AML-193 (cell line): ENCODE results near the gene PRR18.
A peak's percentile ranks its signal among the peaks of the same experiment; 100 is the strongest.

Source experiments
- DNase-seq, 2 experiments: peaks; one replicate each; lab custom pipeline; 2025; lab: John Stamatoyannopoulos, UW

The PRR18 gene

GRCh38 chr6:166305562-166306117, 2.6 kb downstream of the PRR18 start:
- no peak for DNase-seq

GRCh38 chr6:166304106-166304505, 4.1 kb downstream of the PRR18 start:
- no peak for DNase-seq

- DNase-seq, result no peak
These were observed 6.3 kb downstream of the PRR18 start for GRCh38 chr6:166301611-166302529.

GRCh38 chr6:166300357-166300987, 7.7 kb downstream of the PRR18 start:
- DNase-seq, result no peak

GRCh38 chr6:166297606-166298005, 10.6 kb downstream of the PRR18 start:
- no peak for DNase-seq

- DNase-seq, result no peak
These were observed 11.9 kb downstream of the PRR18 start for GRCh38 chr6:166296035-166296883.

- no peak for DNase-seq
These were observed 14.2 kb downstream of the PRR18 start for GRCh38 chr6:166293731-166294584.

- no peak for DNase-seq
These were observed 18.8 kb downstream of the PRR18 start for GRCh38 chr6:166289207-166290060.

- DNase-seq, result no peak
These were observed 21.3 kb downstream of the PRR18 start for GRCh38 chr6:166286839-166287271.

GRCh38 chr6:166285233-166285632, 23.0 kb downstream of the PRR18 start:
- DNase-seq, result no peak

GRCh38 chr6:166284640-166285039, 23.6 kb downstream of the PRR18 start:
- no peak for DNase-seq

GRCh38 chr6:166282394-166283032, 25.7 kb downstream of the PRR18 start:
- no peak for DNase-seq

GRCh38 chr6:166281104-166281503, 27.1 kb downstream of the PRR18 start:
- no peak for DNase-seq

- no peak for DNase-seq
These were observed 28.9 kb downstream of the PRR18 start for GRCh38 chr6:166279393-166279679.

- DNase-seq, result no peak
These were observed 29.4 kb downstream of the PRR18 start for GRCh38 chr6:166278579-166279392.

- DNase-seq, result no peak
These were observed 30.2 kb downstream of the PRR18 start for GRCh38 chr6:166277892-166278578.

- DNase-seq, result no peak
These were observed 31.2 kb downstream of the PRR18 start for GRCh38 chr6:166277018-166277417.

- DNase-seq, result peak; percentile 64 to 67
These were observed 32.5 kb downstream of the PRR18 start for GRCh38 chr6:166275714-166276166.
